Measurements from ENCODE around the gene PAGR1. TPM values are rescaled to one million over a fixed set of nuclear protein-coding genes. Genes with fewer than 3 reads are reported as not detected.

The PAGR1 gene
- total and polyA plus RNA-seq, 2 of the 13 experiments (the other 11 are each of a cell fraction or from before 2014, with no cell fraction given) = 9.8 to 66.4 TPM

- TF ChIP-seq, protein P1, sequence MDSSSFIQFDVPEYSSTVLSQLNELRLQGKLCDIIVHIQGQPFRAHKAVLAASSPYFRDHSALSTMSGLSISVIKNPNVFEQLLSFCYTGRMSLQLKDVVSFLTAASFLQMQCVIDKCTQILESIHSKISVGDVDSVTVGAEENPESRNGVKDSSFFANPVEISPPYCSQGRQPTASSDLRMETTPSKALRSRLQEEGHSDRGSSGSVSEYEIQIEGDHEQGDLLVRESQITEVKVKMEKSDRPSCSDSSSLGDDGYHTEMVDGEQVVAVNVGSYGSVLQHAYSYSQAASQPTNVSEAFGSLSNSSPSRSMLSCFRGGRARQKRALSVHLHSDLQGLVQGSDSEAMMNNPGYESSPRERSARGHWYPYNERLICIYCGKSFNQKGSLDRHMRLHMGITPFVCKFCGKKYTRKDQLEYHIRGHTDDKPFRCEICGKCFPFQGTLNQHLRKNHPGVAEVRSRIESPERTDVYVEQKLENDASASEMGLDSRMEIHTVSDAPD (CRISPR knock-in tag; IDR thresholded peaks at IDR 0.05) = peak; percentile 63; the same call in 1 of the 2 replicates
- peak; percentile 94 for TF ChIP-seq POLR2AphosphoS5 (IDR thresholded peaks at IDR 0.05; ENCODE audit: low read depth, low read length)
- TF ChIP-seq EZH2 (conservative IDR thresholded peaks at IDR 0.05; ENCODE audit: low read depth, low read length) = no peak
- peak; percentile 82; the same call in 1 of the 2 replicates for TF ChIP-seq ZNF703 (CRISPR knock-in tag; IDR thresholded peaks at IDR 0.05; ENCODE audit: borderline replicate concordance)
- TF ChIP-seq ELF4 (CRISPR knock-in tag; IDR thresholded peaks at IDR 0.05; ENCODE audit: borderline replicate concordance) = no peak
- 0 out of 2 replicates have a peak, but pooled peaks have one; percentile 74 for TF ChIP-seq MEIS1 (CRISPR knock-in tag; IDR thresholded peaks at IDR 0.05; ENCODE audit: borderline replicate concordance)
- peak; percentile 55; the same call in 1 of the 2 replicates for TF ChIP-seq ZBTB26 (CRISPR knock-in tag; IDR thresholded peaks at IDR 0.05; ENCODE audit: borderline replicate concordance)
- TF ChIP-seq ZNF737 (CRISPR knock-in tag; IDR thresholded peaks at IDR 0.05; ENCODE audit: borderline replicate concordance) = no peak
- TF ChIP-seq DZIP1 (CRISPR knock-in tag; IDR thresholded peaks at IDR 0.05) = peak; percentile 86; the same call in 1 of the 2 replicates
- 0 out of 2 replicates have a peak, but pooled peaks have one; percentile 26 for TF ChIP-seq ZBTB44 (CRISPR knock-in tag; IDR thresholded peaks at IDR 0.05)
- TF ChIP-seq IRX3 (CRISPR knock-in tag; IDR thresholded peaks at IDR 0.05; ENCODE audit: borderline replicate concordance, low read depth) = 0 out of 2 replicates have a peak, but pooled peaks have one; percentile 63
- TF ChIP-seq HES4 (CRISPR knock-in tag; IDR thresholded peaks at IDR 0.05; ENCODE audit: borderline replicate concordance) = no peak
- no peak; the same call in 1 of the 2 replicates for TF ChIP-seq ZSCAN20 (CRISPR knock-in tag; IDR thresholded peaks at IDR 0.05; ENCODE audit: borderline replicate concordance)
- peak; percentile 90 for TF ChIP-seq CBFB (CRISPR knock-in tag; IDR thresholded peaks at IDR 0.05)
- TF ChIP-seq ERF (CRISPR knock-in tag; IDR thresholded peaks at IDR 0.05) = peak; percentile 88
- TF ChIP-seq SOX13 (IDR thresholded peaks at IDR 0.05) = peak; percentile 11; the same call in 1 of the 2 replicates
- peak in 1 of 2 experiments; percentile 34; a peak in 1 of 4 replicates for TF ChIP-seq SOX13 (CRISPR knock-in tag; conservative IDR thresholded peaks at IDR 0.05 in 1 of 2, IDR thresholded peaks at IDR 0.05 in 1 of 2)
- no peak for TF ChIP-seq IKZF1 (IDR thresholded peaks at IDR 0.05)
- peak; percentile 70; the same call in 1 of the 2 replicates for TF ChIP-seq KDM3A (CRISPR knock-in tag; IDR thresholded peaks at IDR 0.05; ENCODE audit: low read depth)
- TF ChIP-seq ZNF207 (IDR thresholded peaks at IDR 0.05; ENCODE audit: borderline replicate concordance) = no peak
- peak; percentile 96 for TF ChIP-seq ZNF670 (CRISPR knock-in tag; IDR thresholded peaks at IDR 0.05; ENCODE audit: borderline replicate concordance)
- peak; percentile 93 for TF ChIP-seq RAD21 (CRISPR knock-in tag; IDR thresholded peaks at IDR 0.05)
- peak; percentile 55 for TF ChIP-seq PHF21A (CRISPR knock-in tag; IDR thresholded peaks at IDR 0.05)
These were observed 25.6 kb upstream of the PAGR1 start, which contains the start of gene KIF22 (continued) for GRCh38 chr16:29790183-29790948.

Data from HepG2 (cell line).